Neural cell (in vitro differentiated cells): Measurements from ENCODE around the gene ZNF628.

Experiments used
- EZH2 ChIP-seq: fragments of 200-600, 300-800 bp; shearing (Covaris generic), sonication (generic); IDR thresholded peaks from 2 replicates; pipeline ENCODE4 v1.6.1; 2014; ENCODE audit warnings: antibody characterized with exemption, low read length, borderline replicate concordance, mild to moderate bottlenecking; ENCODE audit not compliant: insufficient read depth, poor library complexity, severe bottlenecking
- MXI1 ChIP-seq: fragments of 450-650 bp; conservative IDR thresholded peaks from 2 replicates; pipeline ENCODE4 v1.6.1; 2014; ENCODE audit warnings: antibody characterized with exemption, mild to moderate bottlenecking; ENCODE audit not compliant: poor library complexity, severe bottlenecking
- POLR2AphosphoS5 ChIP-seq: IDR thresholded peaks from 2 replicates; pipeline ENCODE4 v1.6.1; 2012
- RAD21 ChIP-seq: fragments of 450-650 bp; conservative IDR thresholded peaks from 2 replicates; pipeline ENCODE4 v1.6.1; 2014; ENCODE audit warnings: antibody characterized with exemption, mild to moderate bottlenecking, moderate library complexity
- TAF1 ChIP-seq: IDR thresholded peaks from 2 replicates; pipeline ENCODE4 v1.6.1; 2012; ENCODE audit warnings: low read depth
- TF ChIP-seq, protein P1 (sequence below): fragments of 450-650 bp; IDR thresholded peaks from 2 replicates; pipeline ENCODE4 v1.5.1; 2014; ENCODE audit warnings: antibody characterized with exemption, mild to moderate bottlenecking, moderate library complexity; ENCODE audit not compliant: poor library complexity, severe bottlenecking
- TF ChIP-seq, protein P2 (sequence below): IDR thresholded peaks from 2 replicates; pipeline ENCODE4 v1.6.1; 2012; ENCODE audit warnings: borderline replicate concordance

DNA sequence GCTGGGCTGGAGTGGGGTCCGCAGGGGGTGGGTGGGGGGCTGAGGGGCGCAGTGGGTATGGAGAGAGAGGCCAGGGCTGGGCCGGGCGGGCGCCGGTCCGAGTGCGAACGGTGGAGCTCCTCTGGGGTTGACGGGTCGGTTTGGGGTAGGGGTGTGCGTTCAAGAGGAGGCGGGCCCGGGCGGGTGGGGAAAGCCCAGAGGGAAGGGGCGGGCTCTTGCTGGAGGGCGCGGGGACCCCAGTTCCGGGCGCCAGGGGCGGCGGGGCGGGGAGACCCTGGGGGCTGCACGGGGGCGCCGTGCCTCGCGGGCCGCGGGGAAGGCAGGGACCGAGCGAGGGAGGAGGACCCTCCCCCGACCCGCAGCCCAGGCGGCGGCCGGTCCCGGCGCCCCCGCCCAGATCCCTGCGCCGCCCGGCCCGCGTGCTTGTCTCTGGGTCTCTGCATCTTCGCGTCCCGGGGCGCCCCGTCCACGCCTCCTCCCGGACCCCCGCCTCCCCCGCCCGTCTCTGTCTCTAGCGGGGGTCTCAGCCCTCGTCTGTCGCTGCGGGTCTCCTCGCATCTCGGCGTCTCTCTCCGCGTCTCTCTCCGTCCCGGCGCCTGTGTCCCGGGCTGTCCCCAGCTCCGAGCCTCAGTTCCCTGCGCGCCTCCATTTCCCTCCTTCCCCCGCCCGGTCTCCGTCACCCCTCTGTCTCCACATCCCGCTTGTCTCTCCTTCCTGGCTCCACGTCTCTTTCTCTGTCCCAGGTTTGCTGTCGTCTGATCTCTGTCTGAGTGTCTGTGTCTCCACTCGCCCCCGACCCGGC lies 25.1 kb upstream of the ZNF628 start:
- TF ChIP-seq TAF1 (no peak), POLR2AphosphoS5 (no peak), MXI1 (no peak), RAD21 (no peak), EZH2 (no peak)
- TF ChIP-seq, protein P1, sequence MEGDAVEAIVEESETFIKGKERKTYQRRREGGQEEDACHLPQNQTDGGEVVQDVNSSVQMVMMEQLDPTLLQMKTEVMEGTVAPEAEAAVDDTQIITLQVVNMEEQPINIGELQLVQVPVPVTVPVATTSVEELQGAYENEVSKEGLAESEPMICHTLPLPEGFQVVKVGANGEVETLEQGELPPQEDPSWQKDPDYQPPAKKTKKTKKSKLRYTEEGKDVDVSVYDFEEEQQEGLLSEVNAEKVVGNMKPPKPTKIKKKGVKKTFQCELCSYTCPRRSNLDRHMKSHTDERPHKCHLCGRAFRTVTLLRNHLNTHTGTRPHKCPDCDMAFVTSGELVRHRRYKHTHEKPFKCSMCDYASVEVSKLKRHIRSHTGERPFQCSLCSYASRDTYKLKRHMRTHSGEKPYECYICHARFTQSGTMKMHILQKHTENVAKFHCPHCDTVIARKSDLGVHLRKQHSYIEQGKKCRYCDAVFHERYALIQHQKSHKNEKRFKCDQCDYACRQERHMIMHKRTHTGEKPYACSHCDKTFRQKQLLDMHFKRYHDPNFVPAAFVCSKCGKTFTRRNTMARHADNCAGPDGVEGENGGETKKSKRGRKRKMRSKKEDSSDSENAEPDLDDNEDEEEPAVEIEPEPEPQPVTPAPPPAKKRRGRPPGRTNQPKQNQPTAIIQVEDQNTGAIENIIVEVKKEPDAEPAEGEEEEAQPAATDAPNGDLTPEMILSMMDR = no peak
- TF ChIP-seq, protein P2, sequence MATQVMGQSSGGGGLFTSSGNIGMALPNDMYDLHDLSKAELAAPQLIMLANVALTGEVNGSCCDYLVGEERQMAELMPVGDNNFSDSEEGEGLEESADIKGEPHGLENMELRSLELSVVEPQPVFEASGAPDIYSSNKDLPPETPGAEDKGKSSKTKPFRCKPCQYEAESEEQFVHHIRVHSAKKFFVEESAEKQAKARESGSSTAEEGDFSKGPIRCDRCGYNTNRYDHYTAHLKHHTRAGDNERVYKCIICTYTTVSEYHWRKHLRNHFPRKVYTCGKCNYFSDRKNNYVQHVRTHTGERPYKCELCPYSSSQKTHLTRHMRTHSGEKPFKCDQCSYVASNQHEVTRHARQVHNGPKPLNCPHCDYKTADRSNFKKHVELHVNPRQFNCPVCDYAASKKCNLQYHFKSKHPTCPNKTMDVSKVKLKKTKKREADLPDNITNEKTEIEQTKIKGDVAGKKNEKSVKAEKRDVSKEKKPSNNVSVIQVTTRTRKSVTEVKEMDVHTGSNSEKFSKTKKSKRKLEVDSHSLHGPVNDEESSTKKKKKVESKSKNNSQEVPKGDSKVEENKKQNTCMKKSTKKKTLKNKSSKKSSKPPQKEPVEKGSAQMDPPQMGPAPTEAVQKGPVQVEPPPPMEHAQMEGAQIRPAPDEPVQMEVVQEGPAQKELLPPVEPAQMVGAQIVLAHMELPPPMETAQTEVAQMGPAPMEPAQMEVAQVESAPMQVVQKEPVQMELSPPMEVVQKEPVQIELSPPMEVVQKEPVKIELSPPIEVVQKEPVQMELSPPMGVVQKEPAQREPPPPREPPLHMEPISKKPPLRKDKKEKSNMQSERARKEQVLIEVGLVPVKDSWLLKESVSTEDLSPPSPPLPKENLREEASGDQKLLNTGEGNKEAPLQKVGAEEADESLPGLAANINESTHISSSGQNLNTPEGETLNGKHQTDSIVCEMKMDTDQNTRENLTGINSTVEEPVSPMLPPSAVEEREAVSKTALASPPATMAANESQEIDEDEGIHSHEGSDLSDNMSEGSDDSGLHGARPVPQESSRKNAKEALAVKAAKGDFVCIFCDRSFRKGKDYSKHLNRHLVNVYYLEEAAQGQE = no peak
